Epithelial cell of proximal tubule (primary cell): Measurements from ENCODE around the gene PPM1N. TPM values are rescaled to one million over a fixed set of nuclear protein-coding genes. Genes with fewer than 3 reads are reported as not detected.

ENCODE experiments used
- DNase-seq: peaks from one replicate; pipeline ENCODE4 v3.0.0-alpha.2; 2011; ENCODE audit warnings: low read depth
- H3K4me3 ChIP-seq: 2 replicates; pipeline ENCODE4 v1.5.1; 2011; ENCODE audit warnings: low read depth, mild to moderate bottlenecking, low read length
- total RNA-seq: library from RNA; depleted of rRNA; stranded (reverse); fragments of >200 nt; gene quantifications from 2 replicates; pipeline ENCODE4 v1.2.3, GENCODE V29; 2015
- TF ChIP-seq, protein P1 (sequence below): conservative IDR thresholded peaks from 2 replicates; pipeline ENCODE4 v1.5.1; 2012; ENCODE audit warnings: low read depth, mild to moderate bottlenecking, low read length

PPM1N gene
- total RNA-seq, 1 donor from 2014 or later, result 0.17 TPM

DNA sequence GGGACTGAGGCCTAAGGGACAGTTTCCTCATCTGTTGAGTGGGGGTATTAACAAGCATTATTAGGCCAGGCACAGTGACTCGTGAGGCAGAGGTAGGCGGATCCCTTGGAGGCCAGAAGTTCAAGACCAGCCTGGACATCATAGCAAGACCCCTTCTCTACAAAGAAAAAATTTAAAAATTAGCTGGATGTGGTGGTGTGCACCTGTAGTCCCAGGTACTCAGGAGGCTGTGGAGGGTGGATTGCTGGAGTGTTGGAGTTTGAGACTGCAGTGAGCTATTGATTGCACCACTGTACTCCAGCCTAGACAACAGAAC, 41.8 kb upstream of the PPM1N start:
- DNase-seq, result no peak
- TF ChIP-seq, protein P1, sequence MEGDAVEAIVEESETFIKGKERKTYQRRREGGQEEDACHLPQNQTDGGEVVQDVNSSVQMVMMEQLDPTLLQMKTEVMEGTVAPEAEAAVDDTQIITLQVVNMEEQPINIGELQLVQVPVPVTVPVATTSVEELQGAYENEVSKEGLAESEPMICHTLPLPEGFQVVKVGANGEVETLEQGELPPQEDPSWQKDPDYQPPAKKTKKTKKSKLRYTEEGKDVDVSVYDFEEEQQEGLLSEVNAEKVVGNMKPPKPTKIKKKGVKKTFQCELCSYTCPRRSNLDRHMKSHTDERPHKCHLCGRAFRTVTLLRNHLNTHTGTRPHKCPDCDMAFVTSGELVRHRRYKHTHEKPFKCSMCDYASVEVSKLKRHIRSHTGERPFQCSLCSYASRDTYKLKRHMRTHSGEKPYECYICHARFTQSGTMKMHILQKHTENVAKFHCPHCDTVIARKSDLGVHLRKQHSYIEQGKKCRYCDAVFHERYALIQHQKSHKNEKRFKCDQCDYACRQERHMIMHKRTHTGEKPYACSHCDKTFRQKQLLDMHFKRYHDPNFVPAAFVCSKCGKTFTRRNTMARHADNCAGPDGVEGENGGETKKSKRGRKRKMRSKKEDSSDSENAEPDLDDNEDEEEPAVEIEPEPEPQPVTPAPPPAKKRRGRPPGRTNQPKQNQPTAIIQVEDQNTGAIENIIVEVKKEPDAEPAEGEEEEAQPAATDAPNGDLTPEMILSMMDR, result no peak
- H3K4me3 ChIP-seq, result no peak overlapping the region

DNA sequence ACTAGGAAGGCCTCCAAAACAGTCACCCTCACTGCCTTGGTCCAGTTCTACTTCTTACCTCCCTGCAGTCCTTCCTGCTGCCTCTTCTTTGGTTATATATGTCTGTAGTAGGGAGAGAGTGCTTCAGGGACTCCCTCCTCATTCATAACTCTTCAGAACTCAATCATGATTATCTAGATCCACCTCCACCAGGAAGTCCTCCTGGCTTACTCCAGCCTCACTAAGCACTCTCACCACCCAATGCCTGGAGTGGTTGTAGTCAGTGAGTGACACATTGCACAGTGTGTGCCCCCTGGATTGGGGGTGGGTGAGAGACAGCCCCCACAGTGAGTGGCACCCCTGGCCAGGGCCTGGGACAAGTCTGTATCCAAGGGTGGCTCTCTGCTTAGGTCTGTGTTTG, 40.5 kb upstream of the PPM1N start:
- no peak overlapping the region for H3K4me3 ChIP-seq
- TF ChIP-seq, protein P1, result no peak
- no peak for DNase-seq

DNA sequence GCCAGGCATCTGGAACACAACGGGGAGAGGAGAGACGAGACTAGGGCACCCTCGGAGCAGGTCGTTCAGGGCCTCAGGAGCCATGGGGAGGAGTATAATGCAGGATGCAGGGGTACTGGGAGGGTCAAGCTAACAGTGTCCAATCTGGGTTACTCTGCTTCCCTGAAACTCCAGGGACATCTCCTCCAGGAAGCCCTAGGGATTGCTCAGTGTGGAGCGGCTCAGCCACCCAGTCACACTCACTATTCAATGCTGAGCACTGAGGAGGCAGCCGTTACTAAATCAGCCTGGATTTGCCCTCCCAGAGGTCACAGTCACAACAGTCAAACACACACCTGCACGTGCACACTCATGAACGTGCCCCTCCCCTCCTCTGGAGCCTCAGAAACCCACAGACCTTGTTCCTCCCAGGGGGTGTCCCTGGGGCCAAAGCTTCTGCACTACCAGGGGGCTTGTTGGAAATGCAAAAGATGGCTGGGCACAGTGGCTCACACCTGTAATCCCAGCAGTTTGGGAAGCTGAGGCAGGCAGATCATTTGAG, 37.4 kb upstream of the PPM1N start:
- DNase-seq, result no peak

GRCh38 chr19:45462174-45462573, 36.1 kb upstream of the PPM1N start:
- no peak overlapping the region for H3K4me3 ChIP-seq
- TF ChIP-seq, protein P1, result no peak
- DNase-seq, result no peak

More for the DNA sequence above, 37.4 kb upstream of the PPM1N start:
- TF ChIP-seq, protein P1, result no peak
- no peak overlapping the region for H3K4me3 ChIP-seq

DNA sequence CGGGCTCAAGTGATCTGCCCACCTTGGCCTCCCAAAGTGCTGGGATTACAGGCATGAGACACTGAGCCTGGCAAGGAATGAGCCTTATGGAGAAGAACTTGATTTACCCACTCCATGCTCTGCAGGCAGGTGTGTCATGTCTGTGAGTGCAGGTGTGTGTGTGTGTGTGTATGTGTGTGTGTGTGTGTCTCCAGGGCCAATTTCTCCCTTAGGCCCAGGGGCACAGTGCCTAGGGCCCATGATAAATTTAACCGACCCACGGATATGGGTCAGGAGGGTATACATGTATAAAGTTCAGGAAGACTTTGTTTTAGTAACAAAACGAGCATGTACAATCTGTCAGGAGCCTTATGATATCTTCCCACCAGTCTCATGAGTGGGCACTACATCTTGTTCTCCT, 35.0 kb upstream of the PPM1N start:
- no peak for DNase-seq
- TF ChIP-seq, protein P1, result no peak
- no peak overlapping the region for H3K4me3 ChIP-seq

GRCh38 chr19:45464274-45464673, 34.0 kb upstream of the PPM1N start:
- H3K4me3 ChIP-seq, result no peak overlapping the region
- no peak for DNase-seq
- TF ChIP-seq, protein P1, result no peak

- TF ChIP-seq, protein P1, result no peak
- H3K4me3 ChIP-seq, result no peak overlapping the region
- DNase-seq, result no peak
Measured at GRCh38 chr19:45464852-45465441, 33.3 kb upstream of the PPM1N start.
